Activated naive CD4-positive, alpha-beta T cell treated with Interleukin-2 at 50 U/mL for 16 hours (primary cell): ENCODE measurements around the gene RAX.

Experiments used
- DNase-seq: peaks from one replicate; pipeline ENCODE4 v3.0.0-alpha.2; 2020

RAX gene

GRCh38 chr18:59272891-59273758 is at the start of gene RAX:
Gene RAX (minus strand): TSS chr18:59273454. CDS start chr18:59273206, 248 bp downstream.
- no peak for DNase-seq

DNA sequence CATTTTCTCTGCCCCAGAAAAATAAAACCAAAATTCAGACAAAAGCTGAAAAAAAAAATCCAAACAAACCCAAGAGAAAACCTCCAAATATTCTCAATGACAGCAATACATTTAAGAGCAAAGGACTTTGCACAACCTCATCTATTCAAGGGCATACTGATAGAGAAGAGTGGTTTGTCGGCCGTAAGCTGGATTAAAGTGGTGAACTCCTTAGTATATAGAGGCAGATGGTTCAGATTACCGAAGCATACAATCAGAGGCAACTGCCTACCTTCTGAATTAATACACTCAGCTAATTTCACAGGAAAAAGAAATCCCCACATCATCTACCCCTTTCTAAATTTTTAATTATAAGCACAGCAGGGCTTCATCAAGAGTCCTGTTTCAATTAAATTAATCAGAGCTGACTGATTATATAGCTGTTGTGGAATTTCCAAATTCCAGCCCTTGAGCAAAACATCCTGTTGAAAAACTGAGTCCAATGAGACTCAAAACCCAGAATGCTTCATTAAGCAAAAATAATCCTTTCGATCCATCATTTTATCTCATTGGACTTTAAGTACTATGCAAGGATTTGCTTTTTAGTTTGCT is 45.3 kb upstream of the RAX start, which contains the start of gene CPLX4:
TSS of gene CPLX4 (minus strand) at position 190 of the 591 bp plus-strand sequence. CDS start at position 3, 187 bp downstream.
- no peak for DNase-seq

DNA sequence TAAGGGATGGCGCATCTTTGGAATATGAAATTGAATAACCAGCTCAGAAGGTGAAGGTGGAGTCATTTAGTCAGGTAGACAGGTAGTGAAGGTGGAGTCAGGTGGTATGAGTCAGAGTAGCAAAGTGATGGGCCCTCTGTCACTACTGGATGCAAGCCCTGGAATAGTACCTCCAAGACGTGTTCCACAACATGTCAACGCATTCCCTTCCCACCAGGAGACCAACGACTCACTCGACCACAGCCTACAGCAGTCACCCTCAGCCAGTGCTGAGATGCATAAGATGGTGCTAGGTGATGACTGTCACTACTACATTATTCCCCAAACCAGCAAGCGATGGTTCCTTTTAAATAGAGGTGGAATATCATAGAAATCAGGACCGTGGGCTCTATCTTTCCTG is 38.4 kb upstream of the RAX start:
- DNase-seq, result no peak

DNA sequence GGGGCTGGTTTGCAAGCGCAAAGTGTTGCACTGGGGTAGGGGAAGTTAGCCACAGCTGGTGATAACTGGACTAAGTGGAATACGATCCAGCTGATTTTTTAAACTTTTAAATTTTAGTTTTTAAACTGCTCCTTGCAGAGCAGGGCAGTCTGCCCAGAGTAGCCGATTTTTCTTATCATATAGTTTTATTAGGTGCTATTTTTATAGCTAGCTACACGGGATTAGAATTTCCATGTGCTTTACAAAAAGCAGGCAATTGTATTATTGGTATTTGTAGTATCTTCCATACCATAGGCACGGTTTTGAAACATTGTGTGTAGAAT is 35.6 kb upstream of the RAX start:
- no peak for DNase-seq

GRCh38 chr18:59308248-59308937 is 35.1 kb upstream of the RAX start:
- DNase-seq, result peak; percentile 72

- no peak for DNase-seq
Observed at GRCh38 chr18:59306640-59307039, 33.4 kb upstream of the RAX start.

DNA sequence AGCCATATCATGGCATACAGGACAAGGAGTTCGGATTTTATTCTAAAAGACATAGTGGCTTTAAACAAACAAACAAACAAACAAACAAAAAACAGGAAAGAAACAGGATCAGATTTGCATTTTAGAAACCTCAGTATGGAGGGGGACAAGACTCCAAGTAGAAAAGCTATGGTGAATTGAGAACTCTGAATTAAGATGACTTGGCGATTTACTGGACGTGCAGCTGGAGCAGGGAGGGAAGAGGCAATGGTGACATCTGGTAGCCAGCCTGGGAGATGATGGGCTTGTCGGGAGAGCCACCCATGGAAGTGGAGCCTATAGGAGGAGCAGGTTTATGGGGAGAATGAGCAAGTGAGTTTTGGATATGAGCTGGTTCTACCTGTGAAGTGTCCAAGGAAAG is 32.0 kb upstream of the RAX start:
- no peak for DNase-seq

GRCh38 chr18:59303656-59304195 is 30.5 kb upstream of the RAX start:
- DNase-seq, result no peak

- DNase-seq, result no peak
Observed at GRCh38 chr18:59303006-59303405, 29.8 kb upstream of the RAX start.

GRCh38 chr18:59301929-59302328 is 28.7 kb upstream of the RAX start:
- no peak for DNase-seq

GRCh38 chr18:59300676-59301285 is 27.5 kb upstream of the RAX start:
- DNase-seq, result no peak

DNA sequence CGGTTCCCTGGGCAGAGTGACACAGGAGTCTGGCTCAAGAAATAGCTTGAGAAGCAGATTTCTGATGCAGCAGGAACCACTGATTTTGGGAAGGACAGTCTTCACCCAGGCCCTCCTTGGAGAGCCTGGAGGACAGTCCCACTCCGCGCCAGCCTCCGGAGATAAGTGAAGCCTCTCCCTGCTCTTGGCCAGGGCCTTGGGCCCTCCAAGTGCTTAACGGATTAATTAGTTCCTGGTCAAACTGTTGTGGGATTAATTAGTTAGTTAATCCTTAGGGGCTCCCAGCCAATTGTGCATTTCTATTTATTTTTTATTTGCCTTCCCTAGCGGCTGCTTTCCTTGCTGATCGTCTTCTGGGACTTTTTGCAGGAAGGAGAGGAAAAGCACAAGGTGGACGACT is 25.6 kb upstream of the RAX start:
- DNase-seq, result no peak

DNA sequence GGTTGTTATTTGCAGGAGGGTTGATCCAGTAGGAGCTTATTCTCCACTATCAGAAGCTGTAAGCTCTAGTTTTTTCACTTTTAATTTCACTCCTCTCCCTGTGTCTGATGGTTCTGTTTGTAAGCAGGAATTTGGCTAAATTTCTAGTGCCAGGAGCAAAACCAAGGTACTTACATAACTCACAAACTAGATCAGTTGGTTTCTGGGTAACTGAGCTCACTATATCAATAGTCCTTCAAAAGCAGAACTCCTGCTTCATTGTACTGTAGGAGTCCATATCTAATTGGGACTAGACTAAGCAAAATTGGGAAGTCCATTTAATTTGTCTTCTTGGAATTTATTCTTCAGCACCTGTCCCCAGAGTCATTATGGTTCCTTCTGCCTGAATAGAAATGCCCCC is 20.1 kb upstream of the RAX start:
- no peak for DNase-seq

DNA sequence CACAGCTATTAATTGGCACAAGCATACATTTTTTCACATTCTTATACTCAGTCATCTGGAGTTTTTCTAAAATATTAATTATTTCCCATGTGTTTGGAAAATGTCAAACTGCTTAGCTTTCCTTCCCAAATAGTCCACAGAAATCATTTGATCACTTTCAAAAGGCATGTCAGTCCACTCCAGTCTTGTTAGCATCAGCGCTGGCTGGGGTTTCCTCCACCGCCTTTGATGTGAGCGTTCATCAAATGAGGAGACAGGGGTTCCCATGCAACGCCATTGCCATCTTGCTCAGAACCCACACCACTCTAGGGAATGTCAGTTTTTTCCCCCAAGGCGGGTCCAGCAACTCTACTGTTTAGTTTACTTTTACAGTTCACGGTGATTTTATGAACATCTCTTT is 13.1 kb upstream of the RAX start:
- no peak for DNase-seq

DNA sequence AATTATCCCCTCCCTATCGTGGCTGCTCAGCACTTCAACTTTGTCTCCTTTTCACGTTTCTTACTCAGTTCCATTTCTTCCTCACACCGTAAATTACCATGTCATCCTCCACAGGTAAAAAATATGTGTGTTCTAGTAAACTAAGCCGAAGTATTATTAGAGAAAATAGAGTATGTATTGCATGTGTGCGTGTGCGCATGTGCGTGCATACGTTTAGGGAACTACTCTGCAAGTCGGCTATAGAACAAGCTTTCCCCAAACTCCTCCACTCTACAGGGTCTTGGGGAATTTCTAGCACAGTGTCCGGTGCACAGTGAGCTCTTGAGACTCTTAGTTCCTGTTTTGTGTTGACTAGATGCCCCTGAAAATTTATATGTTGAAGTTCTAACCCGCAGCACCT is 9.1 kb upstream of the RAX start:
- no peak for DNase-seq

DNA sequence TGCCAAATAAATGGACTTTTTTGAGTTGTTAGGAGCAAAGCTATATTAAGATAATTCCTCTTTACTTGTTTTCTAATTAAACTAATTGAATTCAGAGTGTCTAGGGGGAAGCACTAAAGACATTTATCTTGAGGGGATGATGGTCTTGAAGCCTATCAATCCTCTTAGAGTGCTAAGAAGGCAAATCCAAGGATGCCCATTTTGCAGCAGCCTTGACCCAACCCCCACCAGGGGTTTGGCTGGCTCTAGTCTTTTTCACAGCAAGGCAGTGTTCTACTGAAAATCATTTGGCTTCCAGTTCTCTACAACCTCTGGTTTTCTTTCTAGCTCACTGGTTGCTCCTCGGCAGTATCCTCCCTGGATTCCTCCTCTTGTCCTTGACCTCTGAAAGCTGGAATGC is 6.5 kb upstream of the RAX start:
- no peak for DNase-seq

- DNase-seq, result no peak
Observed at GRCh38 chr18:59279193-59279592, 5.9 kb upstream of the RAX start.

GRCh38 chr18:59278793-59279192 is 5.5 kb upstream of the RAX start:
- DNase-seq, result no peak

DNA sequence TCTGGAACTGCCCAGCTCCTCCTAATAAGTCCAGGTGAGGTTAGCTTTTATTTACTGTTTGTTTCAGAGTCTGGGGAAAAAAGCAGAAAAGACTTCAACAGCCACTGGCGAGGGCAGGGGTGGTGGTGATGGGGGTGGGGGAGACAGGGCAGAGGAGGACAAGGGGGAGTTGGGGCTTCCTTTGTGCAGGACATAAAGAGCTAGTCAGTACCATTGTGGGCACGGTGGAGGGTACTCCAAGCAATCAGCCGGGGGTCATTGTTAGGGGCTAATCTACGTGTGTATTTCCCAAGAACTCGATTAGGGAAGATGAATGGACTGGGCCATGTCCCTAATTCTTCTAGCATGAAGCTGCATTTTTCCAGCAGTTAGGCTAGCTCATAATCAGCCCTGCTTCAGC is 2.8 kb upstream of the RAX start:
- no peak for DNase-seq

DNA sequence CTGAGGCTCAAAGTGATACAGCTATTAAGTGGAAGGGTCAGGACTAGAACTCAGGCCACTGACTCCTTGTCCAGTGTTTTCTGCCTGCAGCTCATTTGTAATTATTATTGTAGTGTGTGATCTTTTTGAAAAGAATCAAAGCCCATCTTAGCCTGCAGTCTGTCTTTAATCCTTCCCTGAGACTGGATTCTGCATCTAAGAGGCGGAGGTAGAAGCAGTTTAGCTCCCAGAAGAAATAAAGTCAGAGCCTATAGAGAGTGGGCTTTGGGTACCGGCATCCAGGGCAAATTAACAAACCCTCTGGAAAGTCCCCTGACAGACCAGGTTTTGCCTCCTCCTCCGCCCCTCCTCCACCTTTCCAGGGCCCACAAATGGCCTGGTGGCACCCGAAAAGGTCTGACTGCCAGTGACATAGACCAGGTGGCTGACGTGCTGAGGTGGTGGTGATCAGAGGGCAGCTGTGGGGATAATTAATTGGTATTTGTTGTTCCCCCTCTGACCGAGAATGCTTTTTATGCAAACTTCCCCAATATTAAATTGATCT is 2.2 kb upstream of the RAX start:
- DNase-seq, result no peak

- DNase-seq, result no peak
Observed at GRCh38 chr18:59274533-59274928, 1.3 kb upstream of the RAX start.

- no peak for DNase-seq
Observed at GRCh38 chr18:59273759-59274532, 692 bp upstream of the RAX start.
